Measurements from ENCODE around the gene C9orf85.

- TF ChIP-seq CTCF (IDR thresholded peaks at IDR 0.05) (no peak), EP300 (IDR thresholded peaks at IDR 0.05) (no peak)
Measured at GRCh38 chr9:71990466-71990865, 79.0 kb downstream of the C9orf85 start.
